Measurements from ENCODE around the gene BAHCC1.

The BAHCC1 gene

GRCh38 chr17:81489998-81490992, 95.0 kb downstream of the BAHCC1 start:
- in situ Hi-C loops (cut with MboI; ENCODE audit: low sequenced_read_pairs): loop anchor here (10.0 kb wide), 1 partner anchor 235 kb away; no protein-coding TSS in a partner anchor

DNA sequence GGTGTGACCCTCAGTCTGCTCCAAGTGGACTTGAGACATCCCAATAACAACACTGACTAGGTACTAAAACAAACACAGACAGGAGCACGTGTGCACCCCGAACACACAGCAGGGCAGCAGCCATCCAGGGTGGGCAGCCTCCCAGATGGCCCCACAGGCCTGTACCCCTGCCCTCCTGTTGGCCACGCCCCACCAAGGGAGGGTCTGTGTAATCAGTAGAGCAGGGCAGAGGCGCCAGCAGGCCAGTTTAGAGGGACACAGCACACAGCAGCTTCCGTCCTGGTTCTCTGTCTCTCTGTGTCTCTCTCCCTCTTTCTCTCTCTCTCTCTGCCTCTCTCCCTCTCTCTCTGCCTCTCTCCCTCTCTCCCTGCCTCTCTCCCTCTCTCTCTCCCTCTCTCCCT, 95.9 kb downstream of the BAHCC1 start:
- in situ Hi-C loops (cut with MboI; ENCODE audit: low sequenced_read_pairs): no loop called here

- in situ Hi-C loops (cut with MboI; ENCODE audit: low sequenced_read_pairs): no loop called here
Observed at GRCh38 chr17:81491761-81492160, 96.5 kb downstream of the BAHCC1 start.

DNA sequence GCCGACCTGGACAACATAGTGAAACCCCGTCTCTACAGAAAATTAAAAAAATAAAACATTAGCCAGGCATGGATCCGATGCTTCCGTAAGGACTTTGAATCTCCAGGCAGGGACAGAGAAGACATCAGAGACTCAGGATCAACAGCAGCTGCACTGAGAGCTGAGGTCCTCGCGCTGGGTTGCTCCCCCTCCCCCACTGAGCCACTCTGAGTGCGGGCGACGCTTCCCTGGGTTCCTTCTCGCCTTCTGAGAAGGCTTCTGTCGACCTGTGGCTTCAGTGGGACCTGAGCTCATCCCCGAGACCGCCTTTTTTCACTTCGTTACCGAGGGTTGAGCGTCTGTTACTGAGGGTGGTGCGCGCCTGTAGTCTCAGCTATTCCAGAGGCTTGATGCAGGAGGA, 96.9 kb downstream of the BAHCC1 start:
- in situ Hi-C loops (cut with MboI; ENCODE audit: low sequenced_read_pairs): no loop called here

- in situ Hi-C loops (cut with MboI; ENCODE audit: low sequenced_read_pairs): no loop called here
Observed at GRCh38 chr17:81492706-81493105, 97.4 kb downstream of the BAHCC1 start.

DNA sequence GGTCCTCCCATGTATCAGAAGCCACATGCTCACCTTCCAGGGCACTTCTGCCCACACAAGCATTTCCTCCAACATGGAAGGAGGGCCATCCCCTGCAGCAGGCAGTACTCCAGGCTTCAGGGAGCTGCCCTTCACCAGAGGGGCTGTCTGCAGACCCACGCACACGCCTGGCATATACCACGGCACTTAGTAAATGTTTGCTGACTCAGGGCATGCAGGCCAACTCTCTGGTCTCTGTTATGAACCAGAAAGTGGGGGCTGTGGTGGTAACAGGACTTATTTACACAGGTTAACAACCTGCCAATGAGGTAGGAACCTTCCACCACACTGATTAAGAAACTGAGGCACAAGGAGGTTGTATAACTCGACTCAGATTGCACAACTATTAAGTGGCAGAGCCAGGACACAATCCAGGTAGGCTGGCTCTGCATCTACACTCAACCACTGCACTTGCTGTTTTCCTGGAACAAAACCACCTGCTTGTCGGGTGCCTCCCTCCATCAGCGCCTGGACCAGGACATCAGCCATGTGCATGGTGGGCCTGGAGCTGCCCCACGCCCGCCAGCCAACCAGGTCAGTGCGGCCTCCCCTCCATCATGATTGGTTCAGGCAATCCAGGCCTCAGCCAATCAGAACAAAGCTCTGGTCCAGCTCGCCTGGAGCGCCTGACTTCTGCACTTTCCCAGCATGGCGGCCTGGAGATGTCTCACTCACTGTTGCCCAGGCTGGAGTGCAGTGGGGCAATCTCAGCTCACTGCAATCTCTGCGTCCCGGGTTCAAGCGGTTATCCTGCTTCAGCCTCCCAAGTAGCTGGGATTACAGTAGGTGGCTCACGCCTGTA, 98.2 kb downstream of the BAHCC1 start:
- in situ Hi-C loops (cut with MboI; ENCODE audit: low sequenced_read_pairs): no loop called here

GRCh38 chr17:81494626-81495377, 99.5 kb downstream of the BAHCC1 start:
- in situ Hi-C loops (cut with MboI; ENCODE audit: low sequenced_read_pairs): no loop called here

- in situ Hi-C loops (cut with MboI; ENCODE audit: low sequenced_read_pairs): no loop called here
Observed at GRCh38 chr17:81498953-81499600, 103.8 kb downstream of the BAHCC1 start.

DNA sequence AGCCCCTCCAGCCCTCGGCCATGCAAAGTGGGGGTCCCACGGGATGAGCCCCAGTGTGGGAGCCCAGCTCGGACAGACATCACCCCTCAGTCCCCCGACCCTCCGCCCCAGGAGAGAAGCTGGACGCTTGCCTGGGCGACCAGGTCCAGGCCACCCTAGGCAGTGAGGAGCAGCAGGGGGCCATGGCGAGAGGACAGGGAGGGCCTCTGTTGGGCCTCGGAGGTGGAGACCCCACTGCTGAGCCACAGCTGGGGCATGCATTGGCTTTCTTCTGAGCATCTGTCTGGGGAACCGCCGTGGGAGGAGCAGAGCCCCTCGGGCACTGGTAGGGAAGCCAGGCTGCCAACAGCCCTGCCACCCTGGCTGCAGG, 104.3 kb downstream of the BAHCC1 start:
- in situ Hi-C loops (cut with MboI; ENCODE audit: low sequenced_read_pairs): no loop called here

- in situ Hi-C loops (cut with MboI; ENCODE audit: low sequenced_read_pairs): no loop called here
Observed at GRCh38 chr17:81500047-81500446, 104.8 kb downstream of the BAHCC1 start.

DNA sequence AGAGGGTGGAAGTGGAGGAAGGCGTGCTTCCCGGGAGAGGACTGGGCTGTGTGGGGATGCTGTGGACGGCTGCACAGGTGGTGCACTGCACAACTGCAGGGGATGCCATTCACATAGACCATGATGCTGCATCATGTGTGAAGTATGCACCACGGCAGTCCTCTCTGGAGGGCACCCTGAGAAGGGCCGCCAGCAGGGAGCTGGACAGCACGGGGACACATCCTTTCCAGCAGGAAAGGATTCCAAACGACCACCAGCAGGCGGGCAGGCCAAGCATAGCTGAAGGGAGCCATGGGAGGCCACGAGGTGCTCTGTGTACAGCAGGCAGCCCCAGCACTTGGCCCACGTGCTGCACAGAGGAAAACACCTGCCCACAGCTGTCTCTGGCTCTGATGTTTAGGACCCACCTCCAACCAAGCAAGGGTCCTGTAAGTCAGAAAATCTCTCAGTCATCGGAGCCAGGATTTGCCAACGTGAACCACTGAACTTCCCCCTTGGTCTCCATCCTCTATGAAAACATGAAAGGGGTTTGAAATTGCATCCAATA, 107.3 kb downstream of the BAHCC1 start:
- in situ Hi-C loops (cut with MboI; ENCODE audit: low sequenced_read_pairs): no loop called here

DNA sequence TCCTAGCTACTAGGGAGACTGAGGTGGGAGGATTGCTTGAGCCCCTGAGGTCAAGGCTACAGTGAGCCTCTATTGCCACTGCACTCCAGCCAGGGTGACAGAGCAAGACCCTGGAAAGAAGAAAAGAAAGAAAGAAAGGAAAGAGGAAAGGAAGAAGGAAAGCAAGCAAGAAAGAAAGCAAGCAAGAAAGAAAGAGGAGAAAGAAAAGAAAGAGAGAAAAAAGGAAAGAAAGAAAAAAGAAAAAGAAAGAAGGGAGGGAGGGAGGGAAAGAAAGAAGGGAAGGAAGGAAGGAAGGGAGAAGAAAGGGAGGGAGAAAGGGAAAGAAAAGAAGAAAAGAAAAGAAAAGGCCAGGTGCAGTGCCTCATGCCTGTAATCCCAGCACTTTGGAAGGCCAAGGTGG, 108.4 kb downstream of the BAHCC1 start:
- in situ Hi-C loops (cut with MboI; ENCODE audit: low sequenced_read_pairs): no loop called here

DNA sequence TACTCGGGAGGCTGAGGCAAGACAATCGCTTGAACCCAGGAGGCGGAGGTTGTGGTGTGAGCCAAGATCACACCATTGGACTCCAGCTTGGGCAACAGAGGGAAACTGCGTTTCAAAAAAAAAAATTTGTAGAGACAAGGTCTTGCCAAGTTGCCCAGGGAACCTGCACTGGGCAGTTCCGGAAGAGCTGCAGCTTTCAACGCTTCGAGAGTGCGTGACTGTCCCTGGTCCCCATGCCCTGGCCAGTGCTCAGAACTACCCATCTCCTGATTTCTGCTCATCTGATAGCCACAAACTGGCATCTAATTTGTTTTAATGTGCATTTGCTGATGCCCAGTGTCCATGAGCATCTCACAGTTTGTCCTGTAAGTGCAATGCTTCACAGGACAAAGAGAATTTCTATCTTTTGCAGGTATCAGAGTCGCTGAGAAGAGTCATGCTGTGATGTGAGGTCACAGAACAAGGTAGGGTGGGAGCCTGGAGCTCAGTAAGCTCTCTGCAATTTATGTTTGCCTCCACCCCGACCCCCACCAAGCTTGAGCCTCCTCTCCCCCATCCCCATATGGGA, 113.5 kb downstream of the BAHCC1 start:
- in situ Hi-C loops (cut with MboI; ENCODE audit: low sequenced_read_pairs): no loop called here

GRCh38 chr17:81509207-81509971, 114.1 kb downstream of the BAHCC1 start:
- in situ Hi-C loops (cut with MboI; ENCODE audit: low sequenced_read_pairs): no loop called here

- in situ Hi-C loops (cut with MboI; ENCODE audit: low sequenced_read_pairs): no loop called here
Observed at GRCh38 chr17:81509972-81510784, 114.9 kb downstream of the BAHCC1 start.

- in situ Hi-C loops (cut with MboI; ENCODE audit: low sequenced_read_pairs): no loop called here
Observed at GRCh38 chr17:81510785-81511553, 115.7 kb downstream of the BAHCC1 start.

GRCh38 chr17:81511554-81511803, 116.2 kb downstream of the BAHCC1 start:
- in situ Hi-C loops (cut with MboI; ENCODE audit: low sequenced_read_pairs): no loop called here

All from HL-60/S4 treated with phorbol 12-myristate 13-acetate at 8.2 ng/mL for 4 days and 3 days (cell line).